Measurements from ENCODE around the gene RPS21.
A peak's percentile ranks its signal among the peaks of the same experiment; 100 is the strongest.
"Not testable (repeated sequence)": the region's sequence is repeated elsewhere in the genome, so short reads cannot be mapped to it uniquely, and the experiment has no call there.

Gene RPS21

DNA sequence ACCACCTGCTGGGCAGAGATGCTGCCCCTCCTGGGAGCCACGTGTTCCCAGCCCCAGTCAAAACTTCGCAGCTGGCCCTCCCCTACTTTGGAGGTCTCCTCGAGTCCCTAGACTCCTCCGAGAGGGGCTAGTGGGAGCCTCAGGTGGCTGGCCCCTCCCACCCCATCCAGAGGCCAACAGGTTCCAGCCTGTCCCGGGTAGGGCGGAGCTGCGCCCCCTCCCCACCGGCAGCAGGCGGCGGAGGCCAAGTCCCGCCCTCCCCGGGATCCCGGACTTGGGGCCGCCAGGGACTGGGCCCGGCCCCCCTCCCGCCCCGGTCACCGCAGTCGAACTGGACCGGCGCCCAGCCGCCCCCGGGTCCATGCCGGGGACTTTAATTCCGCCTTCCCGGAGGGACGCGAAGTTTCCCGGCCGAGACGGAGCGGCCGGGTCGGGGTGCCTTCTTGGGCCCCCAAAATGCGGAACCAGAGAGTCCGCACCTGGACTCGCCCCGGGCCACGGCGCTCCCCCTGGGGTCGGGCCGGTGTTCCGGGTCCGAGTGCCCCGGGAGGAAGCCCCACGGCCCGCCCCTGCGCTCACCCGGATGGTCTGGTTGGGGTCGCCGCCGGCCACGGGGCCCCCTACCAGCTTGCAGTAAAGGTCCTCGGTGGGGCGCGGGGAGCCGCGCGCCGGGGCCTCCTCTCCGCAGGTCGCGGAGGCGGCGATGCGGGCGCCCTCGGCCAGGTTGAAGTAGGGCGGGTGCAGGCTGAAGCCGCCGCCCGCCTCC is 20.4 kb upstream of the RPS21 start:
- no peak for DNase-seq

DNA sequence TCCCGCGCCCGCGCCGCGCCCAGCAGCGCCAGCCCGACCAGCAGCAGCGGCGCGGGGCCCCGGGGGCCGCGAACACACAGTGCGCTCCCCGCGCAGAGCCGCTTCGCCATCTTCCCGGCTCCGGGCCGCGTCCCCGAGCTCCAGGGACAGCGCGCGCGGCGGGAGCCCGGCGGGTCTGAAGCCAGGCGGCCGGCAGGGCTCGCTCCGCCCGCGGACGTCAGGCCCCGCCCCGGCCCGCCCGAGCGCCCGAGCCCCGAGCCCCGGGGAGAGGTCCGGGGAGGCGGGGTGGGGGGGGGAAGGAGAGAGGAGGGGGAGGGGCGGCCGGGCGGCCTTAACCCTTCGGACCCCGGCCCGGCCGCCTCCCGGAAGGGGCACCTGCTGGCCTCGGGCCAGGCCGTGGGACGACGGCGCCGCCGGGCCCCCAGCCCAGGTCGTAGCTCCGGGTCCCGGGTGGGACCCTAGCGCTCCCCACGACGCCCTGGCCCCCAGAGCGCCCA is 19.7 kb upstream of the RPS21 start, which contains the start of gene LAMA5:
TSS of gene LAMA5 (minus strand) at position 177 of the 497 bp plus-strand sequence. CDS start at position 110, 67 bp downstream.
- peak; percentile 58 for DNase-seq

DNA sequence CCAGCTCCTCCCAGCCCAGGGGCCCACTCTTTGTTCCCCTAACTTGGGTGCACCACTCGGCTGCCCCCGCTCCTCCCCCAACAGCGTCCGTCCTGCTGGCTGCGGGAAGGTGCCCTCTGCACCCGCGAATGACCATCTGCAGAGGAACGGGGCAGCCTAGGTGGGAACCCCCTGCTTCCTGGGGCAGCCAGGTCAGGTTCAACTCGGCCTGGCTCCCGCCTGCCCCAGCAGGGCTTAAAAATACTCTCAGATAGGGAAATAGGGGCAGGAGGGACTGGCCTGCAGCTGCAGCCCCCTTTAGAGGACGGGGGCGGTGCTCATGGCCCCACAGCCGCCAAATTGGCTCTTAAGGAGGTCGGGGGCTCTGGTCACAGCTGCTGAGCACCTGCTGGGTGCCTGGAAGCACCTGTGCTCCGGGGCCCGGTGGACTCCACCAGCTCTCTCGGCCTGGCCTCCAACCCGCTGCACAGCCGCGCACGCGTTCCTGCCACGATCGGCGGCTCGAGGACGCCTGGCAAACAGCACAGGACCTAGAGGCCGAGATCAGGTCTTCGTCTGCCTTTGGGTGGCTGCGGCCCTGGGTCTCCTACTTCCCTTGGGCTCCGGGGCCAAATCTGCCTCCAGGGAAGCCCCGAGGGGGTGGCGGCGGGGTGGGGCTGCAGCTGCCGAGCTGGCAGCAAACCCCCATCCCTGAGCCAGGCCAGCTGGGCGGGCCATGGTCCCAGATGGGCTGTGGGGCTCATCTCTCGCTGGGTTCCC is 19.1 kb upstream of the RPS21 start:
- DNase-seq, result no peak

DNA sequence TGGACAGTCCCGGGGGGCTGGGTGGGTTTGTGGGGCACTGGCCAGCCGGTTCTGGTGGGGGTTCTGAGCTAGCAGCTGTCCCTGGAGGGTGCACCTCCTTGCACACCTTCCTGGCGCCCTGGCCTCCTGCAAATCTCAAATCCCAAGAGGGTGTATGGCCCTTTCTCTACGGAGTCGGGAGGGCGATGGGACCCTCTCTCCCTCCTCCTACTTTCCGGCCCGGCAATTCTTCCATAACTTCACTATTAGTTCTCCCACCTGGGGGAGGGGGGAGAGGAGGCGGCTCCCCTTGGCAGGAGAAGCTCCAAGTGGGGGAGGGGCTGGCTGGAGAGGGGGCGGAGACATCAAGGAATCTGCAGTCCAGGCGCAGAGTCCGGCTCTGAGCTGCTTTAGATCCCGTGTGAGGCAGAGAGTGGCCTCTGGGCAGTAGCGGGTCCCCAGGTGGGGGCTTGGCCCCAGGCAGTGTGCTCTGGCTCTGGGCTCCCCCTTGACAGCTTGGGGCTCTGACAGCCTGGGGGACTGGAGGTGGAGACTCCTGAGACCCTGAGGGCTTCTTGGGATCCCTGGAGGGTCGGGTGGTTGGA is 18.4 kb upstream of the RPS21 start:
- DNase-seq, result no peak

DNA sequence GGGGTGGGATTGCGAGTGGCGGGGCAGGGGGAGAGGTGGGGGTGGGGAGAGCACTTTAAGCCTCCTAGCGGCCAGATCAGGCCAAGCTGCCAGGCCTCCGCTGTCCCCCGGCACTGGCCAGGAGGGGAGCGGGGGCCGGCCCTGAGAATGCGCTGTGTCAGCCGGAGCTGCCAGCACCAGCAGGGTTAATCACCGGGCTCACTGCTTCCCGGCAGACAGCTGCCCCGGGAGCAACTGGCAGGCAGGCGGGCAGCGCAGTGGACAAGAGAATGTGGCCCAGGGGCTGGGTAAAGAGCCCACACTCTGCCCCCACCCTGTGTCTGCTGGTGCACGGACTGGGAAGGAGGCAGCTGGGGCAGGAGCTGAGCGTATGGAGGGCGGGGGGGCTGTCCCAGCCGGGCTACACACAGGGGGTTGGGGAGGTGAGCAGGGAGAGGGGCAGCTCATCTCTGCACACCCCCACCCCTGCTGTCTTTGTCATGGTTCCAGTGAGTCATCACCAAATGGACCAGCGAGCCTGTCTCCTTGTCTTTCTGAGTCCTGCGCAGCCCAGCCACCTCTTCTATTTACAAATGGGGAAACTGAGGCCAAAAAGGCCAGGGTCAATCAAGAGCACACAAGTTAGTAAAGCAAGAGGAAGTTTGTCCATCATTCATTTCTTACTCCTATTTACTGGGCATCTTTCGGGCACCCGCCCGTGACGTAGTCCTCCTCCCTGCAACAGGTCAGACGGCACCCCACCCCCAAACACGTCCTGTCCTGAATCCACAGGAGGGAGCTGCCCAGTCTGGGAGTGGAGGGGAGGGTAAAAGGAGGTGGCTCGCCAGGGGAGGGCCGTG is 17.7 kb upstream of the RPS21 start:
- DNase-seq, result peak; percentile 38

DNA sequence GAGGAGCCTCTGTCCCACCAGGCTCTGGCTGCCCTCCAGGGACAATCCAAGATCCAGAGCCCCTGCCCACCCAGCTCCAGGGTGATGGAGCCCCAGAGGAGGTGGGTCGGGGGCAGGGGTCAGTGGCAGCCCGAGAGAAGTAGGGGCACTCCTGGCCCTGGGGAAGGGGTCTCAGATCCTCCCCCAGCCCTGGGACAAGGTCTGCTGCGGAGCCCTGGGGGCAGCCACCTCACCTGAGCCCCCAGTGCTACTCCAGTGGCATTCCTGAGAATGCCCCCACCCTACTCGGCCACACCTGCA is 17.1 kb upstream of the RPS21 start:
- DNase-seq, result no peak

DNA sequence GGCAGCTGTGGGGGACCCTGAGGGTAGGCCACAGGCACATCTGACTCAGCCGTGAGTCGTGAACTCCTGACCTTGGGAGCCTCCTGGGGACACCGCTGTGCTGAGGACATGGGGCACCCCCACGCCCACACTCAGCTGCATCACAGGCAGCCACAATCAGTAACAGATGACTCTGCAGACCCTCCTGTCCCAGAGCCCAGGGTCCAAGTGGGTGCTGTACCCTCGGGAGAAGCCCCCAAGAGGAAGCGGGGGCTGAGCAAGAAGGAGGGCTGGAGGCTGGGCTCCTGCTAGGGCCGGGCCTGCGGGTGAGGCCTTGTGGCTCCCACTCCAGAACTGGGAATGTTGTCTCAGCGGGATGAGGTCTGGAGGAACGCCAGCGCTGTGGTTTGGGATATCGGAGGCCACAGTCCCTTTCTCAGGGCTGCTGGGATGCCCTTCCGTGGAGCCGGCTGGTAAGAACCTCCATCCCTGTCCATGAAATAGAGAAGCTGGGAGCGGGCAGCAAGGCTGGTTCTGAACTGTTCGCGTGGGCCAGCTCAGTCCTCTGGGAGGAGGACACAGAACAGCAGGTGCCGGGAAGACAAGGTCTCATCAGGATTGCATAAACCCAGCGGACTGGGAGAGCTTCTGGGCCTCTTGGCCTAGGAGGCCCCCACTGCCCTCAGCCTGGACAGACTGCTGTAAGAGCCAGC is 16.6 kb upstream of the RPS21 start:
- DNase-seq, result peak; percentile 66

DNA sequence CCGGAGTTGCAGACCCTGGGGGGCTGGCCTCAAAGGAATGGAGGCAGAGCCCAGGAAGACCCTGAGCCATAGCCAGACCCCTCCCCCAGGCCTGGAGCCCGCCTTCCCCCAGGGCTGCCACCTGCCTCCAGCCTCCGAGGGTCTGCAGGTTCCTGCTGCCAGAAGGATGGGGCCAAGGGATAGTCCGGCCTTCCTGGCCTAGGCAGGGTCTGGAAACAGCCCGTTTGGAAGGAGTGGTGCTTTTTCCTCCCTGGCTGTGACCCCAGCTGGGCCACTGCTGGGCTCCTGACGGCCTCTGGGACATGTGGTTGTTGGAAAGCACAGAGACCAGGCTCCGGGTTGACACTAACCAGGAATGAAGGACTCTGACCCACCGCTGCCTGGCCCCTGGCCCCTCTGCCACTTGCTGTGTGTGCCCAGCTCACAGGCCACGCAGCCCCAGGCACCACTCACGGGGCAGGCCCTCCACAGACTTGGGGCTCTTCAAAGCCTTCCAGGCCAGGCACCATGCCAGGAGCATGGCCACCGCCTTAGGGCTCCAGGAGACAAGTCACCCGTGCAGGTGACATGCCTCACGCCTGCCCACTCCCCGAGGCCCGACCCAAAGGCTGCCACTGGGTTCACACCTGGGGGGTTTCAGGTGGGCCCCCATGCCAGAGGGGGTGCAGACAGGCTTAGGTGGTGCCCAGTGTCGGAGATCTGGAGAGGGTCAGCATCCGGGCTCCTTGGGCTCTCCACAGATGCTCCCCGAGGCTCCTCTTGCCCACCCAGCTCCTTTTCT is 15.9 kb upstream of the RPS21 start:
- DNase-seq, result no peak

DNA sequence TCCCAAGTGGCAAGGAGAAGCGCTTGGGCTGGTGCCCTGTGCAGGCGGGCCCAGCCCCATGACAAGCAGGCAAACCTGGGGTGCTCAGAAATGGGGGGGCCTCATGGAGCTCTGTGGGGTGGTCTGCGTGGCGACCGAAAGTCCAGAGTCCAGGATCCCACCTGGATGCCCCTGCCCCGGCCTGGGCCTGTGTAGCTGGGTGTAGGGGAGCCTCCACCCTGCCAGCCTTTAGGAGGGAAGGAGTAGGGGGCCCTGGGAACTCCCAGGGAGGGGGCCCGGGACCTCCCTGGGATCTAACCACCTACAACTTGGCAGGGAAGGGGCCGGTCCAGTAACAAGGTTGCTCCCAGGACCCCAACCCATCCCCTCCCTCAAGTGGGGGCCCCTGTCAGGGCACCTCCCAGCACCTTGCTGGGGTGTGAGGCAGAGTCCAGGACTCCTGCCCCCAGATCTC is 15.3 kb upstream of the RPS21 start:
- DNase-seq, result no peak

DNA sequence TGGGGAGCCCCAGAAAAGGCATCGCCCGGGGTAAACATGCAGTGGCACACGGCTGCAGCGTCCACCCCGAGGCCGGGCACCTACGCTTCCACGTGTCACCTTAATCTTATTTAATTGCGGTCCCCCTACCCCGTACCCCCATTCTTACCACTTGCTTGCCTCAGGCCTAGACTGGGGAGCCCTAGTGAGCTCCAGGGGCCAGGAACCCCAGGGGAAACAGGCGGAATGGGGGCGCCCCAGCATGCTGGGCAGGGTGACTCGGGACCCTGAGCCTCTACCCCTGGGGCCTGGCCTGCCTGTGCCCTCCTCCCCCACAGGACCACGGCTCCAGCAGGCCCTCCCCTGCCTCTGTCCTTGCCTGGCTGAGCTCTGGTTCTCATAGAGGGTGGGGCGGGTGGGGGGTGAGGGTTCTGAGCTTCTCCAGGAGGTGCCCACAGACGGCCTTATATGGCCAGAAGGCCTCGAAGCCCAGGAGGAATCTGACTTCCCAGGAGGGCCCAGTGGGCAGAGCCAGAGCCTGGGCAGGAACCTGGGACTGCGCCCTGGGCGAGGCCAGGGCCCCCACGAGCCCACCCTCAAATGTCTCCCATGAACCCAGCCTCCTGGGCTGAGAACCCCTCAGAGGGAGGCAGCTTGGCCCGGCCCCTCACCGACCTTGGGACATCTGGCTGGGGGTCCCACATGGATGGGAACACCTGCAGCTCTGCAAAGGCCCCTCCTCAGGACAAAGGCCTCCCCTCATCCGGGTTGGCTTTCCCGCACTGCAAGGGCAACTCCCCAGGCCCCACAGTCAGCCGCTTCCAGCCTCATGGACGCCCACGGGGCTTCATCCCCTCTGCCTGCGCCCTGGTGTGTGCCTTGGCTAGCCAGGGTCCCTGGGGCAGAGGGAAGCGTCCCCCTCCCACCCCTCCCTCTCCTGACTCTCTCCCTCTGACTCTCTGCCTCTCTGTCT is 14.6 kb upstream of the RPS21 start:
- DNase-seq, result no peak

DNA sequence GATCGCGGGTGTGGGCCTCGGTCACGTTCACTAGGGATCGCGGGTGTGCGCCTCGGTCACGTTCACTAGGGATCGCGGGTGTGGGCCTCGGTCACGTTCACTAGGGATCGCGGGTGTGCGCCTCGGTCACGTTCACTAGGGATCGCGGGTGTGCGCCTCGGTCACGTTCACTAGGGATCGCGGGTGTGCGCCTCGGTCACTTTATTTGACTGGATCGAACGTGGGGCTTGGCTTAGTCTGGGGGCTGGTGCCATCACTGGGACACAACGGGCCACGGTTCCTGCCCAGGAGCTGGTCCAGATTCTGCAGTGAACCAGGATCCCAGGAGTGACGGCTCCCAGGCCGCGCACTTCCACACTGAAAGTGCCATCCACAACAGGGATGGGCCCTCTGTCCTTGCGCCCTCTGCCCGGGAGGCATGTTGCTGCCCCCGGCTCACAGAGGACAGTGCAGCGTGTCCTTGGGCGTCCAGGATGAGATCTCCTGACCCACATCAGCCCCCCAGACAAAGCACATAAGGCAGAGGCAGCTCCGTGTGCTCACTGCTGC is 13.2 kb upstream of the RPS21 start:
- DNase-seq, result not testable (repeated sequence)

DNA sequence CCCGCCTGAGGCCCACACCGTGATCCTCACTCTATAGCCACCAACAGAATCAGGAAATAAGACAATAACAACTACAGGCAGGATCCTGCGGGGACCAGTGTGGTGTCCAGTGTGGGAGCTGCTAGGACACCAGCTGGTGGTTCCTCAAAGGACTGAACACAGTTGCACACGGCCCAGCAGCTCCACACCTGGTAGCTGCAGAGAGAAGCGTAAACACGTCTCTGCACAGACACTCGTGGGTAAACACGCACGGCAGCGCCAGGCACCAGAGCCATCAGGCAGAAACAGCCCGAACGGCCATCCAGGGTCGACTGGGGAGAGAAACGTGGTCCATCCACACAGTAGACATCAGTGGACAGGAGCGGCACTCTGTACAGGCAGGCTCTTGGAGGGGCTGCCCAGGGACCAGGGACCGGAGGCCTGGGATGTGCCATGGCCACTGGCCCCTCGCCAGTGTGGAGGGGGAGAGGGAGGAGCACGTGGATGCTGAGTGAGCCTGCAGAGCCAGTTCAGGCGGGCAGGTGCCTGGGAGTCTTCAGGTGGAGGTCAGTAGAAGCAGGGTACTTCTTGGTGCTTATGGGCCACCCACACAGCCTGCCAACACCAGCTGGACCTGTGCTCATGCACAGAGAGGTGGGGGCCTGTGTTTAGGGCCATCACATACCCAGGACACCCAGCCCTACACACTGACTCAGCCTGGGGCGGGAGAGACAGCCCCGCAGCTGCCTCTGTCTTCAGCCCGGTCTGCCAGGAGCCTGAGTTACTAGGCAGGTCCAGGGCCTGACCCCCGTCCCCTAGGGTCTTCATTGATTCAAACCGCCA is 12.4 kb upstream of the RPS21 start:
- no peak for DNase-seq

DNA sequence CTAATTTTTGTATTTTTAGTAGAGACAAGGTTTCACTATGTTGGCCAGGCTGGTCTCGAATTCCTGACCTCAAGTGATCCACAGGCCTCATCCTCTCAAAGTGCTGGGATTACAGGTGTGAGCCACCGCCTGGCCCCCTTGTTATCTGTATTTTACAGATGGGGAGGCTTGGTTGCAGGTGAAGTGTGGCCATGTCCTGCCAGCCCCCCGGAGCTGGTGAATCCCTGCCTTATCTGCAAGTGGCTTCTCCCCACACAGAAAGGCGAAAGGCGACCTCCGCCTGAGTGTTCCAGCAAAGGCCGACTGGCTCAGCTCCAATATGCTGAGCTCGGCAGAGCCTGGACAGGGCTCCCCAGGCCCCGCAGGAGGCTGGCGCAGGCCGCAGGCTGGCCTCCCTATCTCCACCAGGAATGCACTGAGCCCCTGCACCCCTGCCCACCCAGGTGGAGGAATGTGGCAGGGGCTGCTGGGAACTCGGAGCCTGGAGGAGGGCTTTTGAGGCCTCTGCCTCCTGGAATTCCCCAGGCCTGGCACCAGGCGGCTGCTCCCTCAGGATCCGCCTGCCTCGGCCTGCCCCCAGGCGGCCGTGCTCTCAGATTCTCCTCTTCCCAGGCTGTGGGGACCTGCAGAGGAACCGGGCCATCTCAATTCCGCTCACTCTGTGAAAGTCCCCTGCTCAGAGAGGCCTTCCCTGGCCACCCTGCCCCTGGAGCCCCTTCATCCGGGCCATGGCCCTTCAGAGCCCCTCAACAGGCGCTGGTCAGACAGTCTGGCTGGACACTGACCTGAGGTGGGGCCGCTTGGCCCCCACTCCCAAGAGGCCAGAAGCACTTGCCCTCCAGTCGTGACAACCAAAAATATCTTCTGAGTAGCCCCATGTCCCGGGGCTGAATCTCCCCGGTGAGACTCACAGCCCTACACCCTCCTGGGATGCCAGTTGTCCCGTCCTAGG is 10.5 kb upstream of the RPS21 start:
- DNase-seq, result no peak

DNA sequence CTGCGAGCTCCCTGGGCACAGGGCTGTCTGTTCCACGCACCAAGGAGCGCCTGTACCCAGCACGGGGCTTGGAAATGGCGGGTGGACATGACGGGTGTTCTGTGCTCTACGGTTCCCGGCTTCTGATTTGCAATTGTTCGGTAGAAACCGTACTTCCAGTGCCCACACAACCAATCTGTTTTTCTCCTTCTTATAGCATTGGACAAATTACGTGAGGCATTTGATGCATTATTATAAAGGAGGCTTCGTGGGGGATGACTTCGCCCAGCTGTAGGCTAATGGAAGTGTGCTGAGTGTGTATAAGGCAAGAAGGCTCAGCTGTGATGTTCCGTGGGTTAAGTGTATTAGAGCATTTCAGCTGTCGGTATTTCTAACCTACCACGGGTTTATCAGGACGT is 9.8 kb upstream of the RPS21 start:
- DNase-seq, result no peak

DNA sequence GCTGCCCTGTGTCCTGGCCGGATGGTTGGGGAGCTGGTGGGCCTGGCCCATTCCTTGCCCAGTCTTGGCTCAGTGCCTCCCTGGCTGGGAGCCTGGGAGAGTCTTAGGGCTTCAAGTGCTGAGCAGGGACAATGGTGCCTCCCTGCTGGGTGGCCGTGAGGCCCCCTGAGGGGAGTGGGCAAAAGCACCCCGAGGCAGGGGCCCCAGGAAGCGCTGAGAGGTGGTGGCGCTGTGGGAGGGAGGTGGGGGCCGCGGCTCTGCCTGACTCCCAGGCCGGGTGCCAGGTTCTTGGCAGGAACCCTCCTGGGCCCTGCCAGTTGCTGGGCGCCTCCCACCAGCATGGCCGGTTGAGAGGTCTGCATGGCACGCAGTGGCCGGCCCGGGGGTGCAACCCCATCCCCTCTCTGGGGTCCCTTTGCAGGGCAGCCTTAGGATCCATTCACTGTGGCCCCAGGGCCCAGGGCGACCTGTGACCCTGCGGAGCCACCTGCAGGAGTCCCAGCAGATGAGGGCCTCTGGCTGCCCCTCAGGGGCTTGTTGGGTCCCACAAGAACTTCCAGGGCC is 9.2 kb upstream of the RPS21 start:
- DNase-seq, result no peak

DNA sequence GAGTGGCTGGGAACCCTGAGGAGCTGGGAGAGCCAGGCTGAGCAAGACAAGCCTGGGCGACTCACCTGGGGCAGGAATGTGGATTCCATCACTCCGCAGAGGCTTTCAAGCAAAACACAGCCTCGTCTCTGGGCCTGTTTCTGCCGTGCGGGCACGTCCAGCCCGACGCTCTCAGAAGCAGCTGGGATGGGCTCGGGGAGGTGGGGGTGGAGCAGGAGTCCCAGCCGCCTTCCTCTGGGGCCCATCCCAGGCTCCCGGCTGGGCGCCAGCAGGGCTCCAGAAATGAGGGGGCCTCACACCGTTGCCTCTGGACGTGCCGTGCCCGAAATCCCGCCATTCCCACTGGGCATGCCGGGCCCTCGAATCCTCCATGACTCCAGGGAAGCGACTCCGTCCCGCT is 8.7 kb upstream of the RPS21 start:
- no peak for DNase-seq

DNA sequence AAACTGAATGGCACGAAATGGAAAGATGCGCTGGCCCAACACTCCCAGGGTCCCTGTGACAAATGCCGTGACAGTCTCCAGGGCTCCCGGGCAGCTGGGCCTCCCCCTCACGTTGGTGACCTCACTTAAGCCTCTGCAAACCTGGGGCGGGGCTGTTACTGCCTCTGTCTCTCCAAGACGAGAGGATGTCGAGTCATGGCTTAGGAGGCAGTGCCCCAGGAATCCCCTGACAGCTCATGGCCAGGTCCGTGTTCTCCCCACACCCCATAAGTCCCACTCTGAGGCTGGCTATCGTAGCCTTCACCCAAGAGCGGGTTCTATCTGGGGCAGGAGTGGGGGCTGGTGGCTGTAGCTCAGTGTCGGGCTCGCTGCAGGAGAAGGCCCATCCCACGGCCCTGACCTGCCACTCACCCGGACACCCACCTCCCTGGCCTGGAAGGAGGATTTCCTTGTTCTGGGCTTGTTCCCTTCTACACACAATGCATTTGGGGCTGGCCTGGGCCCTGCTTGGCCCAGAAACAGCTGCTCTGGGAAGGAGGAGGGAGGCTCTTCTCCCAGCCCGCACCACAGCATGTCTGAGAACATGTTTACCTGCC is 5.6 kb upstream of the RPS21 start:
- DNase-seq, result peak; percentile 54
